ENCODE data around the gene EMSY. TPM values are rescaled to one million over a fixed set of nuclear protein-coding genes. Genes with fewer than 3 reads are reported as not detected.

The EMSY gene
- total RNA-seq, 1 donor from 2014 or later = 18.9 TPM

GRCh38 chr11:76459299-76459698, 14.5 kb downstream of the EMSY start:
- FAIRE-seq (no peak), DNase-seq (ENCODE audit: low read depth) (no peak)
- Histone ChIP-seq H4K20me1 (ENCODE audit: insufficient read depth, low read length) (peaks cover 6% of the 10 kb centered on the region), H2AFZ (ENCODE audit: low read depth, low read length) (no peak overlapping the region), H3K79me2 (ENCODE audit: insufficient read depth, low read length) (peaks cover 7% of the 10 kb centered on the region), H3K4me3 (ENCODE audit: insufficient read depth, low read depth, low read length) (no peak overlapping the region), H3K4me2 (ENCODE audit: low read length) (no peak overlapping the region), H3K9me3 (ENCODE audit: insufficient read depth, low read depth, low read length) (no peaks in the 10 kb centered on the region), H3K27me3 (ENCODE audit: insufficient read depth, low read length) (no peaks in the 10 kb centered on the region), H3K4me1 (ENCODE audit: insufficient read depth, low read length) (peaks cover 12% of the 10 kb centered on the region), H3K27ac (ENCODE audit: low read depth, low read length) (no peak overlapping the region), H3K36me3 (ENCODE audit: insufficient read depth, low read length) (peaks cover 7% of the 10 kb centered on the region), H3K9ac (ENCODE audit: low read length) (no peak overlapping the region)
- peaks cover 11% of the 10 kb centered on the region for H3K36me3 Mint-ChIP-seq (ENCODE audit: low read depth, unreplicated experiment)
- TF ChIP-seq CTCF (IDR thresholded peaks at IDR 0.05; ENCODE audit: insufficient read depth, low read depth, low read length) = peak; percentile 43
- no peak for TF ChIP-seq EZH2 (IDR thresholded peaks at IDR 0.05; ENCODE audit: insufficient read depth, low read length)
- no peak overlapping the region for H3K4me3 Mint-ChIP-seq (ENCODE audit: unreplicated experiment)
- no peak overlapping the region for H3K27ac Mint-ChIP-seq (ENCODE audit: unreplicated experiment)
- H3K9me3 Mint-ChIP-seq (ENCODE audit: unreplicated experiment) = no peaks in the 10 kb centered on the region
- peaks cover 24% of the 10 kb centered on the region for H3K4me1 Mint-ChIP-seq (ENCODE audit: low read depth, unreplicated experiment)
- H3K27me3 Mint-ChIP-seq (ENCODE audit: low read depth, unreplicated experiment) = no peaks in the 10 kb centered on the region

- Mint-ChIP-seq H3K27me3 (ENCODE audit: low read depth, unreplicated experiment) (no peaks in the 10 kb centered on the region), H3K4me1 (ENCODE audit: low read depth, unreplicated experiment) (peaks cover 22% of the 10 kb centered on the region), H3K4me3 (ENCODE audit: unreplicated experiment) (no peak overlapping the region), H3K9me3 (ENCODE audit: unreplicated experiment) (no peaks in the 10 kb centered on the region), H3K27ac (ENCODE audit: unreplicated experiment) (no peak overlapping the region), H3K36me3 (ENCODE audit: low read depth, unreplicated experiment) (peaks cover 11% of the 10 kb centered on the region)
- Histone ChIP-seq H3K79me2 (ENCODE audit: insufficient read depth, low read length) (peaks cover 7% of the 10 kb centered on the region), H3K9ac (ENCODE audit: low read length) (no peak overlapping the region), H3K9me3 (ENCODE audit: insufficient read depth, low read depth, low read length) (no peaks in the 10 kb centered on the region), H3K4me1 (ENCODE audit: insufficient read depth, low read length) (peaks cover 12% of the 10 kb centered on the region), H3K27ac (ENCODE audit: low read depth, low read length) (peak overlapping the region; percentile 40), H3K36me3 (ENCODE audit: insufficient read depth, low read length) (peaks cover 12% of the 10 kb centered on the region), H3K27me3 (ENCODE audit: insufficient read depth, low read length) (no peaks in the 10 kb centered on the region), H2AFZ (ENCODE audit: low read depth, low read length) (no peak overlapping the region), H3K4me3 (ENCODE audit: insufficient read depth, low read depth, low read length) (no peak overlapping the region), H3K4me2 (ENCODE audit: low read length) (no peak overlapping the region), H4K20me1 (ENCODE audit: insufficient read depth, low read length) (peaks cover 6% of the 10 kb centered on the region)
- FAIRE-seq (no peak), DNase-seq (ENCODE audit: low read depth) (no peak)
- TF ChIP-seq EZH2 (IDR thresholded peaks at IDR 0.05; ENCODE audit: insufficient read depth, low read length) (no peak), CTCF (IDR thresholded peaks at IDR 0.05; ENCODE audit: insufficient read depth, low read depth, low read length) (no peak)
Observed at GRCh38 chr11:76459846-76460245, 15.0 kb downstream of the EMSY start.

GRCh38 chr11:76462317-76462716, 17.5 kb downstream of the EMSY start:
- no peak for DNase-seq (ENCODE audit: low read depth)
- Histone ChIP-seq H3K4me3 (ENCODE audit: insufficient read depth, low read depth, low read length) (no peak overlapping the region), H3K27ac (ENCODE audit: low read depth, low read length) (no peak overlapping the region), H3K36me3 (ENCODE audit: insufficient read depth, low read length) (peaks cover 16% of the 10 kb centered on the region), H2AFZ (ENCODE audit: low read depth, low read length) (no peak overlapping the region), H3K9ac (ENCODE audit: low read length) (no peak overlapping the region), H3K9me3 (ENCODE audit: insufficient read depth, low read depth, low read length) (no peaks in the 10 kb centered on the region), H4K20me1 (ENCODE audit: insufficient read depth, low read length) (peaks cover 14% of the 10 kb centered on the region), H3K4me1 (ENCODE audit: insufficient read depth, low read length) (peaks cover 3% of the 10 kb centered on the region), H3K27me3 (ENCODE audit: insufficient read depth, low read length) (no peaks in the 10 kb centered on the region), H3K79me2 (ENCODE audit: insufficient read depth, low read length) (peaks cover 7% of the 10 kb centered on the region), H3K4me2 (ENCODE audit: low read length) (no peak overlapping the region)
- TF ChIP-seq CTCF (IDR thresholded peaks at IDR 0.05; ENCODE audit: insufficient read depth, low read depth, low read length) = no peak
- no peak for TF ChIP-seq EZH2 (IDR thresholded peaks at IDR 0.05; ENCODE audit: insufficient read depth, low read length)
- H3K4me3 Mint-ChIP-seq (ENCODE audit: unreplicated experiment) = no peak overlapping the region
- no peak for FAIRE-seq
- no peaks in the 10 kb centered on the region for H3K4me1 Mint-ChIP-seq (ENCODE audit: low read depth, unreplicated experiment)
- H3K9me3 Mint-ChIP-seq (ENCODE audit: unreplicated experiment) = no peaks in the 10 kb centered on the region
- H3K27ac Mint-ChIP-seq (ENCODE audit: unreplicated experiment) = no peak overlapping the region
- H3K36me3 Mint-ChIP-seq (ENCODE audit: low read depth, unreplicated experiment) = peaks cover 11% of the 10 kb centered on the region
- no peaks in the 10 kb centered on the region for H3K27me3 Mint-ChIP-seq (ENCODE audit: low read depth, unreplicated experiment)
